HG03521 (cell line): ENCODE results near the gene SLC7A5.
A peak's percentile ranks its signal among the peaks of the same experiment; 100 is the strongest.
"Not testable (repeated sequence)": the region's sequence is repeated elsewhere in the genome, so short reads cannot be mapped to it uniquely, and the experiment has no call there.

Experiments used
- ATAC-seq: cut with Tn5 transposase; IDR thresholded peaks from one replicate; pipeline ENCODE4 v1.9.1; 2021; ENCODE audit warnings: mild to moderate bottlenecking, moderate library complexity; ENCODE audit not compliant: unreplicated experiment

The SLC7A5 gene

GRCh38 chr16:87869061-87869878 lies at the start of gene SLC7A5:
Gene SLC7A5, minus strand, starts transcription at chr16:87869507. Its CDS starts 85 bp downstream, at chr16:87869422.
- ATAC-seq: peak; percentile 55

- no peak for ATAC-seq
These were observed 49.0 kb upstream of the SLC7A5 start for GRCh38 chr16:87918338-87918737.

- no peak for ATAC-seq
These were observed 48.2 kb upstream of the SLC7A5 start for GRCh38 chr16:87917503-87917902.

GRCh38 chr16:87914812-87915211 lies 45.5 kb upstream of the SLC7A5 start:
- no peak for ATAC-seq

GRCh38 chr16:87914021-87914725 lies 44.9 kb upstream of the SLC7A5 start:
- not testable (repeated sequence) for ATAC-seq

GRCh38 chr16:87912691-87913090 lies 43.4 kb upstream of the SLC7A5 start:
- not testable (repeated sequence) for ATAC-seq

GRCh38 chr16:87911106-87911763 lies 41.9 kb upstream of the SLC7A5 start:
- ATAC-seq: not testable (repeated sequence)

- peak; percentile 50 for ATAC-seq
These were observed 40.1 kb upstream of the SLC7A5 start for GRCh38 chr16:87909203-87909935.

GRCh38 chr16:87908101-87908500 lies 38.8 kb upstream of the SLC7A5 start:
- not testable (repeated sequence) for ATAC-seq

- ATAC-seq: not testable (repeated sequence)
These were observed 36.2 kb upstream of the SLC7A5 start for GRCh38 chr16:87905521-87905920.

GRCh38 chr16:87904963-87905362 lies 35.7 kb upstream of the SLC7A5 start:
- not testable (repeated sequence) for ATAC-seq

GRCh38 chr16:87900489-87900888 lies 31.2 kb upstream of the SLC7A5 start:
- ATAC-seq: not testable (repeated sequence)

GRCh38 chr16:87897521-87898505 lies 28.5 kb upstream of the SLC7A5 start:
- no peak for ATAC-seq

- not testable (repeated sequence) for ATAC-seq
These were observed 27.7 kb upstream of the SLC7A5 start for GRCh38 chr16:87896924-87897520.

GRCh38 chr16:87896176-87896890 lies 27.0 kb upstream of the SLC7A5 start:
- not testable (repeated sequence) for ATAC-seq

- ATAC-seq: peak; percentile 56
These were observed 26.4 kb upstream of the SLC7A5 start for GRCh38 chr16:87895641-87896141.

GRCh38 chr16:87894005-87894404 lies 24.7 kb upstream of the SLC7A5 start:
- not testable (repeated sequence) for ATAC-seq

GRCh38 chr16:87891764-87892163 lies 22.5 kb upstream of the SLC7A5 start:
- no peak for ATAC-seq
